ENCODE data around the gene MARVELD3. TPM values are rescaled to one million over a fixed set of nuclear protein-coding genes. Genes with fewer than 3 reads are reported as not detected.

MARVELD3 gene
- total and polyA plus RNA-seq, 2 of the 8 experiments (the other 6 are each of a cell fraction or from before 2014, with no cell fraction given) = 18.0 to 34.8 TPM

GRCh38 chr16:71637398-71637797 is 11.4 kb downstream of the MARVELD3 start (continued):
- TF ChIP-seq CHD7 (IDR thresholded peaks at IDR 0.05; ENCODE audit: insufficient replicate concordance, low read length) = peak; percentile 61
- TF ChIP-seq MAFK (IDR thresholded peaks at IDR 0.05; ENCODE audit: low read depth, low read length) = peak; percentile 61; the same call in 1 of the 2 replicates

Measured in H1 (cell line).